ENCODE measurements around the gene C19orf81.

DNA sequence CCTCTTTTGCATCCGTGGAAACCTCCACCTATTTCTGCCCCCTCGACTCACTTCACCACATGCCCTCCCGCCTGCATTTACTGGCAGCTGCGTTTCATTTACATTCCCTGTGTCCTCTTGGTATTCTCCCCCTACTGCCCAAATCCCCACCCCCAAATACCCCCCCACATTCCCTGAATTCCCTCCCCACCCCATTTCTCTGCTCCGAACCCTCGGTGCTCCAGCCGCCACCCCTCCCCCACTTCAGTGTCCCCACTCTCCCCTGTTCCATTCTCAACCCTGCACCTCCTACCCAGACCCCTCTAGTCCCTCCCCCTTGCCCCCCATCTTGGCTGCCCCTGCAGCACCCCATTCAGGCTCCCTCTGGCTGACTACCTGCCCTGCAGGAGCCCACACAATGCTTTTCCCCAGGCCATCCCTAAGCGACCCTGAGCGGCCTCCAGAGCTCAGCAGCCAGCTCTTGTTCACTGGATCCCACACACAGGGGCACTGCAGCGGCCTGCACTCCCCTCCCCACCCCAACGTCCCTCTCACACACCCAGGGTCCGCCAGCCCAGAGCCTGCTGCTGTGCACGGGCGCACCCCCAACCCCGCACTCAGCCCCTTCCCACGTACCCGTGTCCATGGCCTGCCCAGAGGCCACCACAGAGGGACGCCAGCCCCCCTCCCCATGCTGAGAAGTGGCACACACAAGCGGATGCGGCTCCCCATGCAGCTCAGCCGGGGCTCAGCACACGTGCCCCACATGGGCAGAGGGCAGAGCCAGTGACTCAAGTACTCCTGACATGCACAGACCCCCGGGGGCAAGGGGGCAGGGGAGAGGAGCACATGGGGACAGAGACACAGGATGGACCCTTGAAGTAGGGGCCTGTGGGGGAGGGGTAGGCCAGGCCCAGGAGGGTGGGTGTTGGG is 44.1 kb downstream of the C19orf81 start:
- TF ChIP-seq POLR2AphosphoS5 (IDR thresholded peaks at IDR 0.05) (no peak), POLR2A (IDR thresholded peaks at IDR 0.05) (no peak)

Measured in spleen (tissue), 3 donors.